22Rv1 (cell line): Measurements from ENCODE around the gene C5orf58.

Source experiments
- CTCF ChIP-seq: fragments of 450-650 bp; IDR thresholded peaks from 2 replicates; pipeline ENCODE4 v1.5.1; 2017; ENCODE audit warnings: mild to moderate bottlenecking
- ZFX ChIP-seq: fragments of 450-650 bp; IDR thresholded peaks from 2 replicates; pipeline ENCODE4 v1.6.1; 2017; ENCODE audit warnings: antibody characterized with exemption, borderline replicate concordance

- TF ChIP-seq CTCF (no peak), ZFX (no peak)
Measured at GRCh38 chr5:170254056-170254455, 21.3 kb downstream of the C5orf58 start.
